Type B pancreatic cell (in vitro differentiated cells): ENCODE results near the gene PIWIL1. TPM values are rescaled to one million over a fixed set of nuclear protein-coding genes. Genes with fewer than 3 reads are reported as not detected.

Experiments
- DNase-seq: peaks from one replicate; pipeline ENCODE4 v3.0.0; 2021; ENCODE audit warnings: mixed read lengths; ENCODE audit not compliant: unreplicated experiment; ENCODE audit errors: extremely low spot score
- H3K27ac Mint-ChIP-seq: 2 replicates; pipeline ENCODE4 v1.8.0; 2021; ENCODE audit warnings: mild to moderate bottlenecking, mixed read lengths
- H3K27me3 Mint-ChIP-seq: 2 replicates; pipeline ENCODE4 v1.8.0; 2021; ENCODE audit warnings: mixed read lengths
- H3K36me3 Mint-ChIP-seq: 2 replicates; pipeline ENCODE4 v1.8.0; 2021; ENCODE audit warnings: mixed read lengths
- H3K4me1 Mint-ChIP-seq: one replicate; pipeline ENCODE4 v1.8.0; 2021; ENCODE audit warnings: mixed read lengths; ENCODE audit not compliant: unreplicated experiment
- H3K4me3 Mint-ChIP-seq: 2 replicates; pipeline ENCODE4 v1.8.0; 2021; ENCODE audit warnings: mild to moderate bottlenecking, mixed read lengths
- H3K9me3 Mint-ChIP-seq: 2 replicates; pipeline ENCODE4 v1.8.0; 2021; ENCODE audit warnings: mixed read lengths
- total RNA-seq: library from RNA; stranded (reverse); gene quantifications from 2 replicates; pipeline ENCODE4 v1.2.1, GENCODE V29; 2021; ENCODE audit warnings: low replicate concordance
- TF ChIP-seq, protein P1 (sequence below): fragments of 200-600 bp; sonication (generic); conservative IDR thresholded peaks from 2 replicates; pipeline ENCODE4 v1.5.0; 2021; ENCODE audit warnings: antibody characterized with exemption, mild to moderate bottlenecking

Gene PIWIL1
- total RNA-seq, 1 donor from 2014 or later = not detected

DNA sequence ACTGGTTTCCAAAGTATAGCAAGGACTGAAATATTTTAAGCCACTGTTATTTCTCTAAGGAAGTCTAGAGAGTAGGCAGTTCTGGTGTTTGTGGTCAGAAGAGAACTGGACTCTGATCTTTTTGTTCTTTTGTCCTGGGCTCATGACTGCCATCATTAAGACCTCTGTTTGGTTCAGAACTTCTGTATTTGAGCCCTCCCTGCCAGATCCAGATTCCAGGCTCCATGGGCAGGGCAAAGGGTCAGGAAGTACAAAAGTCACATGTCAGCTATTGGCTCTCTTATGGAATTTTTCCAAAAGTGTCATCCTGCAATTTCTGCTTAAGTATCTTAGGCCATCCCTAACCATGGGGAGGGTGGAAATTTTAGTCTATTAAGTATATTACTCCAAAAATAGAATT, 6.8 kb downstream of the PIWIL1 start:
- Mint-ChIP-seq H3K4me1 (no peaks in the 10 kb centered on the region), H3K27me3 (peaks cover 9% of the 10 kb centered on the region), H3K36me3 (no peaks in the 10 kb centered on the region), H3K4me3 (no peak overlapping the region), H3K9me3 (no peaks in the 10 kb centered on the region), H3K27ac (no peak overlapping the region)
- TF ChIP-seq, protein P1, sequence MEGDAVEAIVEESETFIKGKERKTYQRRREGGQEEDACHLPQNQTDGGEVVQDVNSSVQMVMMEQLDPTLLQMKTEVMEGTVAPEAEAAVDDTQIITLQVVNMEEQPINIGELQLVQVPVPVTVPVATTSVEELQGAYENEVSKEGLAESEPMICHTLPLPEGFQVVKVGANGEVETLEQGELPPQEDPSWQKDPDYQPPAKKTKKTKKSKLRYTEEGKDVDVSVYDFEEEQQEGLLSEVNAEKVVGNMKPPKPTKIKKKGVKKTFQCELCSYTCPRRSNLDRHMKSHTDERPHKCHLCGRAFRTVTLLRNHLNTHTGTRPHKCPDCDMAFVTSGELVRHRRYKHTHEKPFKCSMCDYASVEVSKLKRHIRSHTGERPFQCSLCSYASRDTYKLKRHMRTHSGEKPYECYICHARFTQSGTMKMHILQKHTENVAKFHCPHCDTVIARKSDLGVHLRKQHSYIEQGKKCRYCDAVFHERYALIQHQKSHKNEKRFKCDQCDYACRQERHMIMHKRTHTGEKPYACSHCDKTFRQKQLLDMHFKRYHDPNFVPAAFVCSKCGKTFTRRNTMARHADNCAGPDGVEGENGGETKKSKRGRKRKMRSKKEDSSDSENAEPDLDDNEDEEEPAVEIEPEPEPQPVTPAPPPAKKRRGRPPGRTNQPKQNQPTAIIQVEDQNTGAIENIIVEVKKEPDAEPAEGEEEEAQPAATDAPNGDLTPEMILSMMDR = no peak
- no peak for DNase-seq

DNA sequence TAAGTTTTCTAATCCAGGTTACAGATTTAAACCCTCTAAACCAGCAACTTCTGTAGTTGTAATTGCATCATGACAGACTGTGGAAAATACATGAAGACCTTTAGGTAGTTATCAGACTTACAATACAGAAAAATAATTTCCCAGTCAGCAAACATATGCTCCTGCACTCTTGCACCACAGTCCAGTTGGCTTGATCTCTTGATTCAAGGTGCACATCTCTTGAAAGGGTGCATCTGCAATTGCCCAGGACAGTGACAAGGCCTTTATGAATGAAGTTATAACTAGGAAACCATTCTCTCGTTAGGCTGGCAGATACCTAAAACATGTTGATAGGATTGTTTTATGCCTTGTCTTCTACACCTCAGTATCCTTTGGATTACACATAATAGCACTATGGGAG, 7.6 kb downstream of the PIWIL1 start:
- Mint-ChIP-seq H3K36me3 (no peaks in the 10 kb centered on the region), H3K27ac (no peak overlapping the region), H3K27me3 (peaks cover 7% of the 10 kb centered on the region)

GRCh38 chr12:130347588-130347987, 9.9 kb downstream of the PIWIL1 start:
- Mint-ChIP-seq H3K27me3 (peaks cover 15% of the 10 kb centered on the region), H3K36me3 (no peaks in the 10 kb centered on the region), H3K4me1 (no peaks in the 10 kb centered on the region), H3K9me3 (no peaks in the 10 kb centered on the region), H3K27ac (no peak overlapping the region), H3K4me3 (no peak overlapping the region)
- TF ChIP-seq, protein P1 = no peak
- no peak for DNase-seq

More for the DNA sequence above, 7.6 kb downstream of the PIWIL1 start:
- TF ChIP-seq, protein P1 = no peak
- DNase-seq = no peak
- Mint-ChIP-seq H3K4me3 (no peak overlapping the region), H3K4me1 (no peaks in the 10 kb centered on the region), H3K9me3 (no peaks in the 10 kb centered on the region)

DNA sequence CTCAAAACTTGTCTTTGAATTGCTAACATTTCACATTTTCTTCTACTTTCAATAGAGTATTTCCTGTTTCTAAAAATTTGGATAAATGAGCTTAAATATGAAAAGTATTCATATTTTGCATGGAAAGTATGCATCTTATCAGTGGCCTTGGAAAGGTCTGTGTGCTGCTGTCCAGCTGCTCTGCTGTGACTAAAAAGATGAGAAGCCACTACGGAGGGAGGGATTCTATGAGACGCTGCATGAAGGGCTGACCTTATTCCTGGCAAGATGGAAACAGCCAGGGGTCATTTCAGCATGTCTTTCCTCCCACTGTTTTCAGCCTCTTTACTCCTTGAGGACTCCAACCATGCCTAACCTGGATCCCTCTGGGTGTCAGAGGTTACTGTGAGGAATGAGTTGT, 13.0 kb downstream of the PIWIL1 start:
- H3K27me3 Mint-ChIP-seq = peaks cover 35% of the 10 kb centered on the region
- DNase-seq = no peak
- H3K9me3 Mint-ChIP-seq = no peaks in the 10 kb centered on the region

GRCh38 chr12:130351326-130351725, 13.6 kb downstream of the PIWIL1 start:
- no peaks in the 10 kb centered on the region for H3K4me1 Mint-ChIP-seq
- DNase-seq = no peak
- no peak overlapping the region for H3K27ac Mint-ChIP-seq
- no peak overlapping the region for H3K4me3 Mint-ChIP-seq
- H3K27me3 Mint-ChIP-seq = peaks cover 38% of the 10 kb centered on the region
- H3K9me3 Mint-ChIP-seq = no peaks in the 10 kb centered on the region
- TF ChIP-seq, protein P1 = no peak
- no peaks in the 10 kb centered on the region for H3K36me3 Mint-ChIP-seq

More for the DNA sequence above, 13.0 kb downstream of the PIWIL1 start:
- H3K36me3 Mint-ChIP-seq = no peaks in the 10 kb centered on the region
- H3K4me3 Mint-ChIP-seq = no peak overlapping the region
- H3K27ac Mint-ChIP-seq = no peak overlapping the region
- H3K4me1 Mint-ChIP-seq = no peaks in the 10 kb centered on the region
- TF ChIP-seq, protein P1 = no peak

DNA sequence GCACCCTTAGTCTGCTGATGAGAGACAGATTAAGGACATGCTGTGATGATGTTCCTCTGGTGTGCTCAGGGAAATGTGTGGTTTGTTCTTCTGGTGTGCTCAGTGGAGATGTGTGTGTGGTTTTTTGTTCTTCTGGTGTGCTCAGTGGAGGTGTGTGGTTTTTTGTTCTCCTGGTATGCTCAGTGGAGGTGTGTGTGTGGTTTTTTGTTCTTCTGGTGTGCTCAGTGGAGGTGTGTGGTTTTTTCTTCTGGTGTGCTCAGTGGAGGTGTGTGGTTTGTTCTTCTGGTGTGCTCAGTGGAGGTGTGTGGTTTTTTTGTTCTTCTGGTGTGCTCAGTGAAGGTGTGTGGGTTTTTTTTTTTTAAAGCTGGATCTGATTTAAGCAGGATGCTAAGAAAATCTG, 15.4 kb downstream of the PIWIL1 start:
- H3K4me1 Mint-ChIP-seq = no peaks in the 10 kb centered on the region
- no peak overlapping the region for H3K27ac Mint-ChIP-seq
- H3K36me3 Mint-ChIP-seq = no peaks in the 10 kb centered on the region
- TF ChIP-seq, protein P1 = no peak
- H3K27me3 Mint-ChIP-seq = peaks cover 54% of the 10 kb centered on the region
- DNase-seq = no peak
- no peak overlapping the region for H3K4me3 Mint-ChIP-seq
- H3K9me3 Mint-ChIP-seq = no peaks in the 10 kb centered on the region
